NCI-H2227 (cell line): ENCODE results near the gene CASD1.

Experiments used
- DNase-seq: peaks from one replicate; lab custom pipeline; 2025; ENCODE audit not compliant: unreplicated experiment; lab: John Stamatoyannopoulos, UW

Gene CASD1

GRCh38 chr7:94512735-94513564, 3.3 kb downstream of the CASD1 start:
- DNase-seq, result peak; percentile 29

- no peak for DNase-seq
Observed at GRCh38 chr7:94513565-94513860, 3.9 kb downstream of the CASD1 start.

- no peak for DNase-seq
Observed at GRCh38 chr7:94514140-94514889, 4.7 kb downstream of the CASD1 start.

- DNase-seq, result no peak
Observed at GRCh38 chr7:94514917-94515316, 5.3 kb downstream of the CASD1 start.

- DNase-seq, result no peak
Observed at GRCh38 chr7:94525923-94526322, 16.3 kb downstream of the CASD1 start.

- no peak for DNase-seq
Observed at GRCh38 chr7:94529516-94529915, 19.9 kb downstream of the CASD1 start.

- no peak for DNase-seq
Observed at GRCh38 chr7:94530109-94530508, 20.5 kb downstream of the CASD1 start.

- no peak for DNase-seq
Observed at GRCh38 chr7:94532676-94533075, 23.1 kb downstream of the CASD1 start.

- DNase-seq, result no peak
Observed at GRCh38 chr7:94540428-94540827, 30.8 kb downstream of the CASD1 start.

- no peak for DNase-seq
Observed at GRCh38 chr7:94547126-94547525, 37.5 kb downstream of the CASD1 start.

- DNase-seq, result no peak
Observed at GRCh38 chr7:94556028-94556427, 46.4 kb downstream of the CASD1 start.

- DNase-seq, result no peak
Observed at GRCh38 chr7:94557215-94557614, 47.6 kb downstream of the CASD1 start.

- DNase-seq, result no peak
Observed at GRCh38 chr7:94559972-94560371, 50.4 kb downstream of the CASD1 start.

- DNase-seq, result no peak
Observed at GRCh38 chr7:94561841-94562514, 52.4 kb downstream of the CASD1 start.

GRCh38 chr7:94562525-94562924, 52.9 kb downstream of the CASD1 start:
- DNase-seq, result no peak

GRCh38 chr7:94565247-94565894, 55.8 kb downstream of the CASD1 start:
- no peak for DNase-seq

GRCh38 chr7:94567396-94567795, 57.8 kb downstream of the CASD1 start:
- no peak for DNase-seq

- DNase-seq, result no peak
Observed at GRCh38 chr7:94571816-94572215, 62.2 kb downstream of the CASD1 start.

- DNase-seq, result no peak
Observed at GRCh38 chr7:94575646-94576045, 66.0 kb downstream of the CASD1 start.

- DNase-seq, result no peak
Observed at GRCh38 chr7:94576316-94576715, 66.7 kb downstream of the CASD1 start.

- DNase-seq, result no peak
Observed at GRCh38 chr7:94577357-94577756, 67.7 kb downstream of the CASD1 start.

GRCh38 chr7:94578614-94579013, 69.0 kb downstream of the CASD1 start:
- DNase-seq, result no peak
